ENCODE data around the gene ICAM4. TPM values are rescaled to one million over a fixed set of nuclear protein-coding genes. Genes with fewer than 3 reads are reported as not detected.
A peak's percentile ranks its signal among the peaks of the same experiment; 100 is the strongest.

The ICAM4 gene
- total and polyA plus RNA-seq, 9 of the 15 experiments (the other 6 are each of a cell fraction or from before 2014, with no cell fraction given) = 14.1 to 86.1 (median 29.6) TPM

GRCh38 chr19:10251792-10252694, 34.7 kb upstream of the ICAM4 start, which contains the start of gene MRPL4 (continued):
- TF ChIP-seq, protein P1, sequence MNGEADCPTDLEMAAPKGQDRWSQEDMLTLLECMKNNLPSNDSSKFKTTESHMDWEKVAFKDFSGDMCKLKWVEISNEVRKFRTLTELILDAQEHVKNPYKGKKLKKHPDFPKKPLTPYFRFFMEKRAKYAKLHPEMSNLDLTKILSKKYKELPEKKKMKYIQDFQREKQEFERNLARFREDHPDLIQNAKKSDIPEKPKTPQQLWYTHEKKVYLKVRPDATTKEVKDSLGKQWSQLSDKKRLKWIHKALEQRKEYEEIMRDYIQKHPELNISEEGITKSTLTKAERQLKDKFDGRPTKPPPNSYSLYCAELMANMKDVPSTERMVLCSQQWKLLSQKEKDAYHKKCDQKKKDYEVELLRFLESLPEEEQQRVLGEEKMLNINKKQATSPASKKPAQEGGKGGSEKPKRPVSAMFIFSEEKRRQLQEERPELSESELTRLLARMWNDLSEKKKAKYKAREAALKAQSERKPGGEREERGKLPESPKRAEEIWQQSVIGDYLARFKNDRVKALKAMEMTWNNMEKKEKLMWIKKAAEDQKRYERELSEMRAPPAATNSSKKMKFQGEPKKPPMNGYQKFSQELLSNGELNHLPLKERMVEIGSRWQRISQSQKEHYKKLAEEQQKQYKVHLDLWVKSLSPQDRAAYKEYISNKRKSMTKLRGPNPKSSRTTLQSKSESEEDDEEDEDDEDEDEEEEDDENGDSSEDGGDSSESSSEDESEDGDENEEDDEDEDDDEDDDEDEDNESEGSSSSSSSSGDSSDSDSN (IDR thresholded peaks at IDR 0.05; ENCODE audit: borderline replicate concordance in 1 of 2, low read depth in 2 of 2, low read length in 2 of 2) = no peak
- TF ChIP-seq RBM25 (IDR thresholded peaks at IDR 0.05; ENCODE audit: low read depth, low read length, severe bottlenecking) (peak; percentile 67), HNRNPL (IDR thresholded peaks at IDR 0.05; ENCODE audit: low read depth, low read length) (0 out of 2 replicates have a peak, but pooled peaks have one; percentile 23), POLR3G (IDR thresholded peaks at IDR 0.05; ENCODE audit: extremely low read depth, insufficient read length, insufficient replicate concordance) (no peak), ZNF253 (CRISPR knock-in tag; conservative IDR thresholded peaks at IDR 0.05) (no peak), ZNF445 (CRISPR knock-in tag; IDR thresholded peaks at IDR 0.05; ENCODE audit: low read depth) (no peak), DACH1 (IDR thresholded peaks at IDR 0.05; ENCODE audit: partially characterized antibody) (peak; percentile 46), ZNF121 (CRISPR knock-in tag; conservative IDR thresholded peaks at IDR 0.05) (no peak), GATAD2B (IDR thresholded peaks at IDR 0.05; ENCODE audit: borderline replicate concordance) (no peak), ID3 (CRISPR knock-in tag; IDR thresholded peaks at IDR 0.05) (no peak), ID3 (tag; IDR thresholded peaks at IDR 0.05) (peak; percentile 83), CEBPG (CRISPR knock-in tag; IDR thresholded peaks at IDR 0.05) (peak; percentile 45; the same call in 1 of the 2 replicates), CEBPG (tag; conservative IDR thresholded peaks at IDR 0.05 in 1 of 2, IDR thresholded peaks at IDR 0.05 in 1 of 2) (no peak), KAT8 (IDR thresholded peaks at IDR 0.05; ENCODE audit: low read depth) (no peak), ZBTB1 (CRISPR knock-in tag; IDR thresholded peaks at IDR 0.05; ENCODE audit: borderline replicate concordance, low read depth) (no peak; the same call in 1 of the 2 replicates), NR4A1 (CRISPR knock-in tag; IDR thresholded peaks at IDR 0.05) (0 out of 2 replicates have a peak, but pooled peaks have one; percentile 50), NR4A1 (tag; IDR thresholded peaks at IDR 0.05) (peak; percentile 65), FOSL1 (tag; conservative IDR thresholded peaks at IDR 0.05) (peak; percentile 61)
- TF ChIP-seq, protein P2, sequence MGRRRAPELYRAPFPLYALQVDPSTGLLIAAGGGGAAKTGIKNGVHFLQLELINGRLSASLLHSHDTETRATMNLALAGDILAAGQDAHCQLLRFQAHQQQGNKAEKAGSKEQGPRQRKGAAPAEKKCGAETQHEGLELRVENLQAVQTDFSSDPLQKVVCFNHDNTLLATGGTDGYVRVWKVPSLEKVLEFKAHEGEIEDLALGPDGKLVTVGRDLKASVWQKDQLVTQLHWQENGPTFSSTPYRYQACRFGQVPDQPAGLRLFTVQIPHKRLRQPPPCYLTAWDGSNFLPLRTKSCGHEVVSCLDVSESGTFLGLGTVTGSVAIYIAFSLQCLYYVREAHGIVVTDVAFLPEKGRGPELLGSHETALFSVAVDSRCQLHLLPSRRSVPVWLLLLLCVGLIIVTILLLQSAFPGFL (CRISPR knock-in tag; IDR thresholded peaks at IDR 0.05) = no peak
